CD14-positive monocyte (primary cell): ENCODE measurements around the gene DHCR7. TPM values are rescaled to one million over a fixed set of nuclear protein-coding genes. Genes with fewer than 3 reads are reported as not detected.

Experiments used
- DNase-seq, 3 donors: peaks; one replicate each; pipeline ENCODE4 v3.0.0-alpha.2; 2011 to 2022
- H2AFZ ChIP-seq: 2 replicates; pipeline ENCODE4 v1.6.0; 2012; ENCODE audit warnings: mild to moderate bottlenecking, low read depth, low read length, inconsistent platforms; ENCODE audit not compliant: insufficient read depth, poor library complexity, severe bottlenecking
- H3K27ac ChIP-seq, 2 donors: 1 replicate in 1 of 2; 2 replicates in 1 of 2; pipeline ENCODE4 v1.5.1; 2012 to 2013; ENCODE audit warnings: low read length in 2 of 2, control low read depth in 1 of 2, inconsistent platforms in 1 of 2, low read depth in 1 of 2, mild to moderate bottlenecking in 1 of 2
- H3K27me3 ChIP-seq, 2 donors: one replicate each; pipeline versions ENCODE4 v1.6.0 to v1.6.1; 2011 to 2013; ENCODE audit warnings: low read length in 2 of 2; ENCODE audit not compliant: control insufficient read depth in 2 of 2, insufficient read depth in 2 of 2
- H3K36me3 ChIP-seq, 2 donors: replicated peaks in 1 of 2; 1 replicate in 1 of 2; 2 replicates in 1 of 2; pipeline versions ENCODE4 v1.5.1 to v1.6.1; 2012 to 2013; ENCODE audit warnings: low read length in 2 of 2, control low read depth in 1 of 2, inconsistent platforms in 1 of 2, mild to moderate bottlenecking in 1 of 2; ENCODE audit not compliant: insufficient read depth in 2 of 2, control insufficient read depth in 1 of 2
- H3K4me1 ChIP-seq, 2 donors: 1 replicate in 1 of 2; 2 replicates in 1 of 2; pipeline versions ENCODE4 v1.5.1 to v1.6.1; 2012 to 2013; ENCODE audit warnings: low read length in 2 of 2, control low read depth in 1 of 2, inconsistent platforms in 1 of 2, mild to moderate bottlenecking in 1 of 2, moderate library complexity in 1 of 2; ENCODE audit not compliant: insufficient read depth in 2 of 2, control insufficient read depth in 1 of 2
- H3K4me2 ChIP-seq: replicated peaks from 2 replicates; pipeline ENCODE3; 2012; ENCODE audit warnings: low read length, moderate library complexity, mild to moderate bottlenecking; ENCODE audit not compliant: poor library complexity, severe bottlenecking; ENCODE audit errors: extremely low read depth
- H3K4me3 ChIP-seq, 3 experiments: fragments of 200-600 bp in 1 of 3; sonication (generic) in 1 of 3; replicated peaks in 1 of 3; 1 replicate in 2 of 3; 2 replicates in 1 of 3; pipeline ENCODE4 v1.5.1; 2011 to 2013; ENCODE audit warnings: low read length in 3 of 3, mild to moderate bottlenecking in 3 of 3, control low read depth in 2 of 3, low read depth in 2 of 3, inconsistent platforms in 1 of 3, moderate library complexity in 1 of 3
- H3K79me2 ChIP-seq: 2 replicates; pipeline ENCODE4 v1.6.0; 2012; ENCODE audit warnings: mild to moderate bottlenecking, control low read depth, inconsistent platforms, low read length, moderate library complexity; ENCODE audit not compliant: insufficient read depth
- H3K9ac ChIP-seq: 2 replicates; pipeline ENCODE4 v1.6.0; 2017; ENCODE audit warnings: low read length, mild to moderate bottlenecking; ENCODE audit not compliant: insufficient read depth, poor library complexity, severe bottlenecking
- H3K9me3 ChIP-seq, 2 donors: replicated peaks in 1 of 2; 1 replicate in 1 of 2; 2 replicates in 1 of 2; pipeline versions ENCODE4 v1.5.1 to v1.6.1; 2012 to 2013; ENCODE audit warnings: low read length in 2 of 2, control low read depth in 1 of 2; ENCODE audit not compliant: control insufficient read depth in 1 of 2, insufficient read depth in 1 of 2
- H4K20me1 ChIP-seq: 2 replicates; pipeline ENCODE4 v1.6.0; 2012; ENCODE audit warnings: mild to moderate bottlenecking, low read length, control low read depth, moderate library complexity; ENCODE audit not compliant: insufficient read depth
- H3K27ac Mint-ChIP-seq, 7 donors: one replicate each; pipeline ENCODE4 v1.8.0; 2020; ENCODE audit warnings: mild to moderate bottlenecking in 7 of 7, mixed read lengths in 7 of 7, moderate library complexity in 6 of 7, inconsistent platforms in 2 of 7
- H3K27me3 Mint-ChIP-seq, 3 donors: one replicate each; pipeline ENCODE4 v1.8.0; 2021 to 2022; ENCODE audit warnings: low read depth in 3 of 3, mild to moderate bottlenecking in 3 of 3, mixed read lengths in 3 of 3, moderate library complexity in 3 of 3, inconsistent platforms in 1 of 3
- H3K36me3 Mint-ChIP-seq, 2 donors: one replicate each; pipeline ENCODE4 v1.8.0; 2020; ENCODE audit warnings: mixed read lengths in 2 of 2, inconsistent platforms in 1 of 2, mild to moderate bottlenecking in 1 of 2
- H3K4me1 Mint-ChIP-seq: one replicate; pipeline ENCODE4 v1.8.0; 2020; ENCODE audit warnings: mild to moderate bottlenecking, mixed read lengths
- H3K4me3 Mint-ChIP-seq, 2 donors: one replicate each; pipeline ENCODE4 v1.8.0; 2020; ENCODE audit warnings: mild to moderate bottlenecking in 2 of 2, mixed read lengths in 2 of 2, moderate library complexity in 1 of 2
- H3K9me3 Mint-ChIP-seq, 7 donors: one replicate each; pipeline ENCODE4 v1.8.0; 2020 to 2022; ENCODE audit warnings: mixed read lengths in 7 of 7, mild to moderate bottlenecking in 6 of 7, moderate library complexity in 6 of 7, inconsistent platforms in 2 of 7
- WGBS: methylation state at CpG from one replicate; pipeline ENCODE4 v1.1.5; 2013; ENCODE audit warnings: missing lambda C conversion rate; ENCODE audit not compliant: insufficient coverage; 5-methylcytosine and 5-hydroxymethylcytosine counted together
- intact Hi-C, 2 donors: fragments of 100-400 bp; cut with micrococcal nuclease; formaldehyde crosslinking; loops; one replicate each; pipeline versions ENCODE4 v1.15.0 to v1.15.1; 2023
- polyA plus RNA-seq, 3 donors: library from polyadenylated mRNA; depleted of rRNA in 1 of 3; unstranded in 2 of 3; stranded (reverse) in 1 of 3; fragments of 300-500 nt in 2 of 3; fragments of >200 nt in 1 of 3; fragmentation: Illumina TruSeq in 2 of 3; gene quantifications; 1 replicate in 2 of 3; 2 replicates in 1 of 3; pipeline ENCODE4 v1.2.3, GENCODE V29; 2012 to 2021
- TF ChIP-seq, protein P1 (sequence below): fragments of 200-600 bp; IDR thresholded peaks from one replicate; pipeline ENCODE4 v1.8.0; 2022; ENCODE audit warnings: antibody characterized with exemption, mild to moderate bottlenecking

The DHCR7 gene
- polyA plus RNA-seq, 3 donors: 2.2 to 3.9 (median 2.2) TPM

DNA sequence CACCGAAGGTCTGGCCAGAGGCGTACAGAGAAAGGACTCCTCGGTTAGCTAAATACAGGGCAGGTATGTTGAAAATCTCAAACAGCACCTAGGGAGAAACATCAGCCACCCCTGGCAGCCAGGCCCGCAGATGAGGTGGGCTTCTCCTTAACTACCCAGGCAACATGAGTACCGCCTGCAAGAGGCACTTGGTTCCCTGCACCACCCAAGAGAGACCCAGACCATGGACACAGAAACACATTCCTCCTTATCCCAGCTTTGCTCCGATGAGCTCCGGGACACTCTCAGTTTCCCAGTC lies 53.0 kb downstream of the DHCR7 start:
- no peaks in the 10 kb centered on the region for H3K36me3 ChIP-seq
- intact Hi-C loops: no loop called here
- H3K4me1 ChIP-seq: no peaks in the 10 kb centered on the region
- no peak overlapping the region for H3K4me2 ChIP-seq
- H3K9me3 ChIP-seq: no peaks in the 10 kb centered on the region
- H3K9me3 Mint-ChIP-seq: no peaks in the 10 kb centered on the region
- WGBS: 78% methylated on average over 5 of the region's 7 CpGs
- H2AFZ ChIP-seq: no peak overlapping the region
- H3K79me2 ChIP-seq: no peaks in the 10 kb centered on the region
- no peaks in the 10 kb centered on the region for H4K20me1 ChIP-seq
- H3K27me3 ChIP-seq: no peaks in the 10 kb centered on the region
- no peak overlapping the region for H3K27ac Mint-ChIP-seq
- peaks cover 3 to 10% (median 8%) of the 10 kb centered on the region in 3 donors for H3K27me3 Mint-ChIP-seq
- H3K9ac ChIP-seq: no peak overlapping the region
- no peaks in the 10 kb centered on the region for H3K4me1 Mint-ChIP-seq
- no peak overlapping the region for H3K27ac ChIP-seq
- DNase-seq: no peak
- TF ChIP-seq, protein P1, sequence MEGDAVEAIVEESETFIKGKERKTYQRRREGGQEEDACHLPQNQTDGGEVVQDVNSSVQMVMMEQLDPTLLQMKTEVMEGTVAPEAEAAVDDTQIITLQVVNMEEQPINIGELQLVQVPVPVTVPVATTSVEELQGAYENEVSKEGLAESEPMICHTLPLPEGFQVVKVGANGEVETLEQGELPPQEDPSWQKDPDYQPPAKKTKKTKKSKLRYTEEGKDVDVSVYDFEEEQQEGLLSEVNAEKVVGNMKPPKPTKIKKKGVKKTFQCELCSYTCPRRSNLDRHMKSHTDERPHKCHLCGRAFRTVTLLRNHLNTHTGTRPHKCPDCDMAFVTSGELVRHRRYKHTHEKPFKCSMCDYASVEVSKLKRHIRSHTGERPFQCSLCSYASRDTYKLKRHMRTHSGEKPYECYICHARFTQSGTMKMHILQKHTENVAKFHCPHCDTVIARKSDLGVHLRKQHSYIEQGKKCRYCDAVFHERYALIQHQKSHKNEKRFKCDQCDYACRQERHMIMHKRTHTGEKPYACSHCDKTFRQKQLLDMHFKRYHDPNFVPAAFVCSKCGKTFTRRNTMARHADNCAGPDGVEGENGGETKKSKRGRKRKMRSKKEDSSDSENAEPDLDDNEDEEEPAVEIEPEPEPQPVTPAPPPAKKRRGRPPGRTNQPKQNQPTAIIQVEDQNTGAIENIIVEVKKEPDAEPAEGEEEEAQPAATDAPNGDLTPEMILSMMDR: no peak
- no peak overlapping the region for H3K4me3 Mint-ChIP-seq
- no peaks in the 10 kb centered on the region for H3K36me3 Mint-ChIP-seq
- no peak overlapping the region for H3K4me3 ChIP-seq

DNA sequence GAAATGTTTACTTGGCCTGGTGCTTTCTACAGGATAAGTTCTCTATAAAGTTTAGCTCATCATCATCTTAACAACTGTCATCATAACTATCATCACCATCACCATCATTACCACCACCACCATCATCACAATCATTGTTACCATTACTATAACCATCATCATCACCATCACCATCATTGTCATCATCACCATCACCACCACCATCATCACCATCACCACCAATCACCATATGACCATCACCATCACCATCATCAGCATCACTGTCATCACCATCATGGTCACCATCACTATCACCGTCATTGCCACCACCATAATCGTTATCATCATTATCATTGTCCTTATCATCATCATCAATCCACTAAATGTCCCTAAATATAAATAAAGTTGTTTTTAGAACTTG lies 54.9 kb downstream of the DHCR7 start:
- no CpG with 5 or more reads among the region's 2 CpGs for whole genome bisulfite sequencing
- H3K27ac Mint-ChIP-seq: no peak overlapping the region
- intact Hi-C loops: no loop called here

More for the DNA sequence above, 54.9 kb downstream of the DHCR7 start:
- Histone ChIP-seq H3K9me3 (no peaks in the 10 kb centered on the region), H3K4me2 (no peak overlapping the region), H4K20me1 (no peaks in the 10 kb centered on the region), H3K9ac (no peak overlapping the region), H3K27ac (no peak overlapping the region), H3K4me3 (no peak overlapping the region), H2AFZ (no peak overlapping the region), H3K27me3 (no peaks in the 10 kb centered on the region), H3K36me3 (no peaks in the 10 kb centered on the region), H3K79me2 (no peaks in the 10 kb centered on the region), H3K4me1 (no peaks in the 10 kb centered on the region)
- no peak overlapping the region for H3K4me3 Mint-ChIP-seq
- no peaks in the 10 kb centered on the region for H3K4me1 Mint-ChIP-seq
- no peaks in the 10 kb centered on the region for H3K36me3 Mint-ChIP-seq
- no peak for DNase-seq
- peaks cover 0 to 2% (median under 1%) of the 10 kb centered on the region in 7 donors for H3K9me3 Mint-ChIP-seq
- TF ChIP-seq, protein P1: no peak
- H3K27me3 Mint-ChIP-seq: peaks cover 3 to 13% (median 9%) of the 10 kb centered on the region in 3 donors
